ENCODE results near the gene GRHL1.

Gene GRHL1

GRCh38 chr2:10017313-10017941 lies 65.9 kb downstream of the GRHL1 start:
- peaks cover 0 to 9% (median 0%) of the 10 kb centered on the region in 3 donors for H3K9me3 ChIP-seq
- H3K27me3 ChIP-seq: no peaks in the 10 kb centered on the region
- H3K27ac ChIP-seq: no peak overlapping the region
- TF ChIP-seq CTCF (IDR thresholded peaks at IDR 0.05): no peak
- DNase-seq: peak in 1 of 2 donors; percentile 13
- H3K4me3 ChIP-seq: no peak overlapping the region
- intact Hi-C loops (cut with DNase I; ENCODE audit: low total_unique reads): no loop called here
- H3K36me3 ChIP-seq: no peaks in the 10 kb centered on the region
- no peaks in the 10 kb centered on the region for H3K4me1 ChIP-seq

- H3K27me3 ChIP-seq: no peaks in the 10 kb centered on the region
- no peak overlapping the region for H3K4me3 ChIP-seq
- no peaks in the 10 kb centered on the region for H3K4me1 ChIP-seq
- TF ChIP-seq CTCF (IDR thresholded peaks at IDR 0.05): no peak
- peaks cover 0 to 9% (median 0%) of the 10 kb centered on the region in 3 donors for H3K9me3 ChIP-seq
- H3K27ac ChIP-seq: no peak overlapping the region
- no peaks in the 10 kb centered on the region for H3K36me3 ChIP-seq
- peak in 1 of 2 donors; percentile 61 for DNase-seq
- intact Hi-C loops (cut with DNase I; ENCODE audit: low total_unique reads): no loop called here
Observed at GRCh38 chr2:10019174-10019573, 67.7 kb downstream of the GRHL1 start.

GRCh38 chr2:10019602-10020400 lies 68.3 kb downstream of the GRHL1 start:
- DNase-seq: peak in 1 of 2 donors; percentile 56
- intact Hi-C loops (cut with DNase I; ENCODE audit: low total_unique reads): no loop called here
- H3K4me1 ChIP-seq: no peaks in the 10 kb centered on the region
- no peak for TF ChIP-seq CTCF (IDR thresholded peaks at IDR 0.05)
- peaks cover 0 to 9% (median 0%) of the 10 kb centered on the region in 3 donors for H3K9me3 ChIP-seq
- H3K27me3 ChIP-seq: no peaks in the 10 kb centered on the region
- H3K36me3 ChIP-seq: no peaks in the 10 kb centered on the region
- H3K27ac ChIP-seq: no peak overlapping the region
- H3K4me3 ChIP-seq: no peak overlapping the region

GRCh38 chr2:10022041-10022421 lies 70.5 kb downstream of the GRHL1 start:
- intact Hi-C loops (cut with DNase I; ENCODE audit: low total_unique reads): no loop called here
- TF ChIP-seq CTCF (IDR thresholded peaks at IDR 0.05): no peak
- no peak for DNase-seq
- H3K4me3 ChIP-seq: no peak overlapping the region
- peaks cover 0 to 4% (median 0%) of the 10 kb centered on the region in 3 donors for H3K9me3 ChIP-seq
- H3K4me1 ChIP-seq: no peaks in the 10 kb centered on the region
- H3K27ac ChIP-seq: no peak overlapping the region
- H3K36me3 ChIP-seq: no peaks in the 10 kb centered on the region
- H3K27me3 ChIP-seq: no peaks in the 10 kb centered on the region

- DNase-seq: no peak
- Histone ChIP-seq H3K27ac (no peak overlapping the region), H3K9me3 (no peaks in the 10 kb centered on the region), H3K4me1 (no peaks in the 10 kb centered on the region), H3K27me3 (no peaks in the 10 kb centered on the region), H3K4me3 (no peak overlapping the region), H3K36me3 (no peaks in the 10 kb centered on the region)
- intact Hi-C loops (cut with DNase I; ENCODE audit: low total_unique reads): no loop called here
- TF ChIP-seq CTCF (IDR thresholded peaks at IDR 0.05): no peak
Observed at GRCh38 chr2:10022445-10022844, 71.0 kb downstream of the GRHL1 start.
